Measurements from ENCODE around the gene YES1.
"Not testable (repeated sequence)": the region's sequence is repeated elsewhere in the genome, so short reads cannot be mapped to it uniquely, and the experiment has no call there.

YES1 gene

DNA sequence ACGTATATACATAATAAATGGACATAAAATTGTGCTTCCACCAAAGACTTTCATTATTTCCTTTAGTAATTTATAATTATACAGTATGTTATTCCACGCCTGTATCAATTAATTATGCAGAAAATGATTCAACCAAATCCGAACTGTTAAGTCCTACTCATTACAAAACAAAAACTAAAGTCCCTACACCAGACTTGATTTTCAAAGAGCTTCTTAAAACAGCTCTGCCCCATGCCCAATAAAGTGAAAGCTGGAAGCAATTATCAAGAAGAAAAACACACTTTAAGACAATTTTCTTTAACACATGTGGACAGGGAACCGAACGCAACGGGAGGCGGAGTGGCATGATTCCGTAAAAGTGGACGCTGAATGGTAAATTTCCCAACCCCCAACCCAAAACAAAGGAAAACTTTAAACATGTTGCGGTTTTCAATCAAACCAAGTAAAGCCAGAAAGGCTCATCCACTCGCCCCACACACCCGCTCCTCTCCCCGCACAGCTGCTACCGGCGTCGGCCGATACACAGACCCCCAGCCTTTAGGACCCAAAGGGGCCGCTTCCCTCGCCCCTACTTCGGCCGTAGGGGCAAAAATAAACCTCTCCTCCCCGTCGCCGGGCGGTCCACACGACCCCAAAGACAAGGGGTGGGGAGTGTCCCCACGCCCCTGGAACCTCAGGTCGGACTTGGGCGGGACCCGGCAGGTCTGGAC is 705 bp downstream of the YES1 start:
- H3K9me2 ChIP-seq (replicated peaks; ENCODE audit: insufficient read depth, low read length), result no peaks in the 10 kb centered on the region
- peaks cover 14% of the 10 kb centered on the region; the same call in 1 of the 2 replicates for H3K4me1 ChIP-seq (ENCODE audit: low read length)
- no peak for DNase-seq
- peak overlapping the region; percentile 64 for H3K9ac ChIP-seq (ENCODE audit: low read length)
- no peak for TF ChIP-seq EZH2phosphoT487 (IDR thresholded peaks at IDR 0.05; ENCODE audit: low read length)
- no peak for TF ChIP-seq EZH2 (optimal IDR thresholded peaks at IDR 0.05; ENCODE audit: low read depth, low read length)
- TF ChIP-seq, protein P1, sequence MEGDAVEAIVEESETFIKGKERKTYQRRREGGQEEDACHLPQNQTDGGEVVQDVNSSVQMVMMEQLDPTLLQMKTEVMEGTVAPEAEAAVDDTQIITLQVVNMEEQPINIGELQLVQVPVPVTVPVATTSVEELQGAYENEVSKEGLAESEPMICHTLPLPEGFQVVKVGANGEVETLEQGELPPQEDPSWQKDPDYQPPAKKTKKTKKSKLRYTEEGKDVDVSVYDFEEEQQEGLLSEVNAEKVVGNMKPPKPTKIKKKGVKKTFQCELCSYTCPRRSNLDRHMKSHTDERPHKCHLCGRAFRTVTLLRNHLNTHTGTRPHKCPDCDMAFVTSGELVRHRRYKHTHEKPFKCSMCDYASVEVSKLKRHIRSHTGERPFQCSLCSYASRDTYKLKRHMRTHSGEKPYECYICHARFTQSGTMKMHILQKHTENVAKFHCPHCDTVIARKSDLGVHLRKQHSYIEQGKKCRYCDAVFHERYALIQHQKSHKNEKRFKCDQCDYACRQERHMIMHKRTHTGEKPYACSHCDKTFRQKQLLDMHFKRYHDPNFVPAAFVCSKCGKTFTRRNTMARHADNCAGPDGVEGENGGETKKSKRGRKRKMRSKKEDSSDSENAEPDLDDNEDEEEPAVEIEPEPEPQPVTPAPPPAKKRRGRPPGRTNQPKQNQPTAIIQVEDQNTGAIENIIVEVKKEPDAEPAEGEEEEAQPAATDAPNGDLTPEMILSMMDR (IDR thresholded peaks at IDR 0.05; ENCODE audit: low read length), result no peak
- H3K4me2 ChIP-seq (ENCODE audit: low read depth, low read length), result peak overlapping the region; percentile 77
- H3K4me3 ChIP-seq (ENCODE audit: low read length), result peak overlapping the region; percentile 93
- H4K20me1 ChIP-seq (ENCODE audit: insufficient read depth, low read length), result no peaks in the 10 kb centered on the region; the same call in 1 of the 2 replicates
- no peaks in the 10 kb centered on the region for H3K9me3 ChIP-seq (replicated peaks; ENCODE audit: insufficient read depth, low read length)
- no peaks in the 10 kb centered on the region for H3K36me3 ChIP-seq (replicated peaks; ENCODE audit: insufficient read depth, low read length)
- peaks cover 16% of the 10 kb centered on the region for H3K27me3 ChIP-seq (replicated peaks; ENCODE audit: insufficient read depth, low read length)
- peak overlapping the region; percentile 84 for H2AFZ ChIP-seq (ENCODE audit: low read length)
- H3K79me2 ChIP-seq (ENCODE audit: low read length), result peaks cover 30% of the 10 kb centered on the region
- peaks cover 17% of the 10 kb centered on the region for H3F3A ChIP-seq (ENCODE audit: insufficient read depth, low read length)
- no peak overlapping the region for H3K27ac ChIP-seq (ENCODE audit: low read length)

DNA sequence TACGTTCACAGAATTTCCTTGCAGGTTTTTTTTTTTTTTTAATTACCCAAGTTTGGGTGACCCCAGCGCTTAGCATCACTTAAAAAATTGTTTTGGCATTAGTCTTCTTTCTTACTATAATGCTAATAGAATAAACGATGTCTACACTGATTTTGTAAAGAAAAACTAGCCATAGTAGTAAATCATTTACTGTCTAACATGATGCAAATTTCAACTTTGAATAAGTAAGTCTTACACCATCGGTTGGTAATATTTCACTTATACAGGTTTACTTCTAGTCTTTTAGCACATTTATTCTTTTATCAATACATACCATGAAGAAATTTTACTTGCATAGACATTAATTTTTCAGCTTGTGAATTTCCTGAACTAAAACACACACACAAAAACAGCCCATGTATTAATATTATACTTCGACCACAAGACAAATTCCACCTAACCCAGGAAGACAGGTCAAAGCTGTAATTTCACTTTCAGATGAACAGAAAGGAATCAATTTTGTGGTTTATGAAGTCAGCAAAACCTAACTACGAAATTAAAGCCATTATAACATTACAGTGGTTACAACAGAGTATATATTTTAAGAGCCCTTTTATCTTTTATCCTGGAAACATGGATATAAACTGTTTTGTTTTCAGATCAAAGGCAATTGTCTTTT is 1.9 kb downstream of the YES1 start:
- Histone ChIP-seq H3K9ac (ENCODE audit: low read length) (no peak overlapping the region), H2AFZ (ENCODE audit: low read length) (no peak overlapping the region)

DNA sequence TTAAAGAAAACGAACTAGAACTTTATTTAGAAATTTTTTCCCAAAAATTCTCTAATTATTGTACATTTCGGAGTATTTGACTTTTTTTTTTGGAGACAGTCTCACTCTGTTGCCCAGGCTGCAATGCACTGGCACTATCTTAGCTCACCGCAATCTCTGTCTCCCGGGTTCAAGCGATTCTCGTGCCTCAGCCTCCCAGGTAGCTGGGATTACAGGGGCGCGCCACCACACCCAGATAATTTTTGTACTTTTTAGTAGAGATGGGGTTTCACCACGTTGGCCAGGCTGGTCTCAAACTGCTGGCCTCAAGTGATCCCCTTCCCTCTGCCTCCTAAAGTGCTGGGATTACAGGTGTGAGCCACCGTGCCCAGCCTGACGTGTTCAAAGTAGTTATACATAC is 2.8 kb downstream of the YES1 start:
- peaks cover 21% of the 10 kb centered on the region for H3F3A ChIP-seq (ENCODE audit: insufficient read depth, low read length)
- not testable (repeated sequence) for H3K9me2 ChIP-seq (replicated peaks; ENCODE audit: insufficient read depth, low read length); H3K27ac ChIP-seq (ENCODE audit: low read length); H2AFZ ChIP-seq (ENCODE audit: low read length); DNase-seq; H4K20me1 ChIP-seq (ENCODE audit: insufficient read depth, low read length); H3K36me3 ChIP-seq (replicated peaks; ENCODE audit: insufficient read depth, low read length); H3K4me3 ChIP-seq (ENCODE audit: low read length); H3K9ac ChIP-seq (ENCODE audit: low read length); H3K9me3 ChIP-seq (replicated peaks; ENCODE audit: insufficient read depth, low read length); H3K4me2 ChIP-seq (ENCODE audit: low read depth, low read length)
- H3K4me1 ChIP-seq (ENCODE audit: low read length), result peaks cover 17% of the 10 kb centered on the region; the same call in 1 of the 2 replicates
- peaks cover 16% of the 10 kb centered on the region for H3K27me3 ChIP-seq (replicated peaks; ENCODE audit: insufficient read depth, low read length)
- H3K79me2 ChIP-seq (ENCODE audit: low read length), result peaks cover 33% of the 10 kb centered on the region

More for the DNA sequence above, 1.9 kb downstream of the YES1 start:
- peak; percentile 80 for DNase-seq
- Histone ChIP-seq H3F3A (ENCODE audit: insufficient read depth, low read length) (peaks cover 21% of the 10 kb centered on the region), H3K4me1 (ENCODE audit: low read length) (peaks cover 17% of the 10 kb centered on the region; the same call in 1 of the 2 replicates), H3K36me3 (replicated peaks; ENCODE audit: insufficient read depth, low read length) (no peaks in the 10 kb centered on the region), H3K9me2 (replicated peaks; ENCODE audit: insufficient read depth, low read length) (no peaks in the 10 kb centered on the region), H3K27me3 (replicated peaks; ENCODE audit: insufficient read depth, low read length) (peaks cover 16% of the 10 kb centered on the region), H3K27ac (ENCODE audit: low read length) (no peak overlapping the region), H4K20me1 (ENCODE audit: insufficient read depth, low read length) (no peaks in the 10 kb centered on the region; the same call in 1 of the 2 replicates), H3K4me2 (ENCODE audit: low read depth, low read length) (peak overlapping the region; percentile 77), H3K9me3 (replicated peaks; ENCODE audit: insufficient read depth, low read length) (no peaks in the 10 kb centered on the region), H3K79me2 (ENCODE audit: low read length) (peaks cover 30% of the 10 kb centered on the region), H3K4me3 (ENCODE audit: low read length) (peak overlapping the region; percentile 93; the same call in 1 of the 2 replicates)
- TF ChIP-seq EZH2phosphoT487 (IDR thresholded peaks at IDR 0.05; ENCODE audit: low read length) (0 out of 2 replicates have a peak, but pooled peaks have one; percentile 53), EZH2 (optimal IDR thresholded peaks at IDR 0.05; ENCODE audit: low read depth, low read length) (no peak)
- TF ChIP-seq, protein P1 (IDR thresholded peaks at IDR 0.05; ENCODE audit: low read length), result no peak

All from MM.1S (cell line).